Ascending aorta (tissue), 2 donors: ENCODE results near the gene CAMTA1. TPM values are rescaled to one million over a fixed set of nuclear protein-coding genes. Genes with fewer than 3 reads are reported as not detected.

ENCODE experiments used
- DNase-seq, 2 donors: peaks; one replicate each; pipeline ENCODE4 v3.0.0-alpha.2; 2019; ENCODE audit warnings: low spot score in 2 of 2
- H3K27ac ChIP-seq, 2 donors: fragments of 200-600 bp; sonication (generic); one replicate each; pipeline ENCODE4 v1.5.1; 2016 to 2017; ENCODE audit warnings: mild to moderate bottlenecking in 1 of 2
- H3K27me3 ChIP-seq: fragments of 200-600 bp; sonication (generic); one replicate; pipeline ENCODE4 v1.5.1; 2017
- H3K36me3 ChIP-seq, 2 donors: fragments of 200-600 bp; sonication (generic); one replicate each; pipeline ENCODE4 v1.5.1; 2016
- H3K4me1 ChIP-seq, 2 donors: fragments of 200-600 bp; sonication (generic); one replicate each; pipeline ENCODE4 v1.5.1; 2016 to 2017; ENCODE audit warnings: mild to moderate bottlenecking in 1 of 2
- H3K4me3 ChIP-seq, 2 donors: fragments of 200-600 bp; sonication (generic); one replicate each; pipeline ENCODE4 v1.5.1; 2016 to 2017; ENCODE audit warnings: mild to moderate bottlenecking in 1 of 2
- H3K9me3 ChIP-seq, 2 donors: fragments of 200-600 bp; sonication (generic); one replicate each; pipeline ENCODE4 v1.5.1; 2016
- intact Hi-C: fragments of 100-400 bp; cut with DNase I; formaldehyde crosslinking; loops from one replicate; pipeline ENCODE4 v1.15.1; 2023
- total RNA-seq: library from RNA; depleted of rRNA; stranded (reverse); fragments of >200 nt; gene quantifications from one replicate; pipeline ENCODE4 v1.1.0, GENCODE V29; 2016
- TF ChIP-seq, protein P1 (sequence below), 3 experiments: fragments of 200-600 bp in 2 of 3; fragments of 450-650 bp in 1 of 3; sonication (generic) in 2 of 3; IDR thresholded peaks; one replicate each; pipeline ENCODE4 v1.5.1; 2016 to 2019; ENCODE audit warnings: antibody characterized with exemption in 3 of 3, mild to moderate bottlenecking in 1 of 3, moderate library complexity in 1 of 3

CAMTA1 gene
- total RNA-seq, 1 donor from 2014 or later = 53.3 TPM

DNA sequence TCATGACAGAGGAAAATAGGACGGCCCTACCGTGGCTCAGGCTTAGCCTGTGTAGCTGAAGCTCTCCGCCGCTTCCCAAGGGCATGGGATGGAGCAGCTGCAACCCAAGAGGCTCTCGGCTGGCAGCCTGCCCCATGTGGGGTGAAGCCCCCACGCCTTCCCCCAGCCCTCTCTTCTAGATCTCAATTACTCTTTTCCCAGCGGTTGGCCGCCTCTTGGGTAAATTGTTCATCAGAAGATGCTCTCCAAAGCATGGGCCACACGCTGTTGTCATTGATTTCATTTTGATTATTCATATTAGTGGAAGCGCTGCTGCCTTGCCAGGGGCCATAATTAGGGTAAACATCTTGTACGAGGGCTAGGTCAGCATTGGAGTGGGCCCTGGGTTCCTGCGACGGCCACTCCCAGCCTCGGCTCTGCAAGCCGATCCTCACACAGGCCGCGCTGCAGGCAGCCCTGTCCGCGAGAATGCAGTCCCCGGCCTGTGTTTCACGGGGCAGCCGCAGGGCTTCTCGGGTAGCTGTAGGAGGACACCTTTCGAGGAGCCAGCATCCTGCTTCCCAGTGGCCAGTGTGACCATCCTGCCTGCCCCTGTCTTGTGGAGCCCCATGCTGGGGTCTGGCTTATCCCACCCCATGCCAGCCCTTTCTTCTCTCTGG is 871.4 kb downstream of the CAMTA1 start:
- no peak for DNase-seq
- Histone ChIP-seq H3K36me3 (no peaks in the 10 kb centered on the region), H3K4me1 (no peaks in the 10 kb centered on the region), H3K27ac (no peak overlapping the region), H3K4me3 (no peak overlapping the region), H3K9me3 (no peaks in the 10 kb centered on the region), H3K27me3 (no peaks in the 10 kb centered on the region)
- TF ChIP-seq, protein P1, sequence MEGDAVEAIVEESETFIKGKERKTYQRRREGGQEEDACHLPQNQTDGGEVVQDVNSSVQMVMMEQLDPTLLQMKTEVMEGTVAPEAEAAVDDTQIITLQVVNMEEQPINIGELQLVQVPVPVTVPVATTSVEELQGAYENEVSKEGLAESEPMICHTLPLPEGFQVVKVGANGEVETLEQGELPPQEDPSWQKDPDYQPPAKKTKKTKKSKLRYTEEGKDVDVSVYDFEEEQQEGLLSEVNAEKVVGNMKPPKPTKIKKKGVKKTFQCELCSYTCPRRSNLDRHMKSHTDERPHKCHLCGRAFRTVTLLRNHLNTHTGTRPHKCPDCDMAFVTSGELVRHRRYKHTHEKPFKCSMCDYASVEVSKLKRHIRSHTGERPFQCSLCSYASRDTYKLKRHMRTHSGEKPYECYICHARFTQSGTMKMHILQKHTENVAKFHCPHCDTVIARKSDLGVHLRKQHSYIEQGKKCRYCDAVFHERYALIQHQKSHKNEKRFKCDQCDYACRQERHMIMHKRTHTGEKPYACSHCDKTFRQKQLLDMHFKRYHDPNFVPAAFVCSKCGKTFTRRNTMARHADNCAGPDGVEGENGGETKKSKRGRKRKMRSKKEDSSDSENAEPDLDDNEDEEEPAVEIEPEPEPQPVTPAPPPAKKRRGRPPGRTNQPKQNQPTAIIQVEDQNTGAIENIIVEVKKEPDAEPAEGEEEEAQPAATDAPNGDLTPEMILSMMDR (IDR thresholded peaks at IDR 0.05) = no peak
- intact Hi-C loops = no loop called here

DNA sequence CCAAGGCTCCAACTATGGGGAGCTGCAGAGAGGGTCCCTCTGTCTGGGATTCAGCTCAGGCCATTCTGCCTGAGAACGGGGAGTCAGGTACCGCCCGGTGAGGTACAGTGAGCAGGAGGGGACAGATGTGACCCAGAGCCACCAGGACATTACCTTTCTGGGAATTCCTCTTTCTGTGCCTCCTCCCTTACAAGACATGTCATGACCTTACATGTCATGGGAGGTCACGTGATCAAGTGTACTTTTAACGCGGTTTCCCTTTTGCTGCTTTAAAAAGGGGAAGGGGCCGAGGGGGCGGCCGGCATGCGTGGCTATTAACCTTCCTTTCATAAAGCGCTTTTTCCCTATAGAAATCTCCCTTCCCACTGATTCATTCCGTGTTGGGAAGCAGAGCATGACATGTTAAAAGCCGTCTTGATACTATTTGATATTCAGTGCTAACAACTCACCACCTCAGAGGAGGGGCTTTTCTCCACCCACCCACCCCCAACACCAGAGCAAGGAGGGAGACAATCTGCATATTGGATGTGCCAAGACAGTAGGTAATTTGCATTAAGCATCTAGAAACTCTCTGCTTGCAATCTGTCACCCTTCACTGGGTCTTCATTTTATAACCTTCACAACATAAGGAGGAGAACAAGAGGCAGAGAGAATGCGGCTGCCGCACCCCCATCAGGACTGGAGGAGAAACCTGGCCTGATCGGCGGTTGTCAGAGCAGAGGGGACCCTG is 872.2 kb downstream of the CAMTA1 start:
- Histone ChIP-seq H3K4me3 (no peak overlapping the region), H3K27me3 (no peaks in the 10 kb centered on the region), H3K4me1 (no peaks in the 10 kb centered on the region), H3K27ac (no peak overlapping the region), H3K9me3 (no peaks in the 10 kb centered on the region), H3K36me3 (no peaks in the 10 kb centered on the region)
- TF ChIP-seq, protein P1 (IDR thresholded peaks at IDR 0.05) = no peak
- no peak for DNase-seq
- intact Hi-C loops = no loop called here

DNA sequence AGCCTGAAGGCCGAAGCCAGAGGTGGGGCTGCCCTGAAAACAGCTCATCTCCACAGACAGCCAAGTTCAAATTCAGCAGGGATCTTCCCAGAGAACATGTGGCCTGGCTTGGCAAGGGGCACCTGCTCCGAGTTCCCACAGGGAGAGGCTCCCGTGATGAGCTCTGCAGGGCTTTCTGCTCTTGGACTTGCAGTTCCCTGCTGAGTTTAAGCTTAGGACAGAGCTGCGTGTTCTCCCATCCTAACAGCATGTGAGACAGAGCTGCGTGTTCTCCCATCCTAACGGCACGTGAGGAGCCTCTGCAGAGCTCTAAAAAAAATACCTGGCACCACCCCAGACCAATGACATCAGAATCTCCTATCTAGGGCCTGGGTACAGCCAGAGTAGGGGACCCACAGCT is 872.8 kb downstream of the CAMTA1 start:
- no peaks in the 10 kb centered on the region for H3K4me1 ChIP-seq
- DNase-seq = no peak
- no peaks in the 10 kb centered on the region for H3K9me3 ChIP-seq
- no peak overlapping the region for H3K4me3 ChIP-seq
- TF ChIP-seq, protein P1 (IDR thresholded peaks at IDR 0.05) = no peak
- intact Hi-C loops = no loop called here
- no peaks in the 10 kb centered on the region for H3K27me3 ChIP-seq
- H3K36me3 ChIP-seq = no peaks in the 10 kb centered on the region
- no peak overlapping the region for H3K27ac ChIP-seq

DNA sequence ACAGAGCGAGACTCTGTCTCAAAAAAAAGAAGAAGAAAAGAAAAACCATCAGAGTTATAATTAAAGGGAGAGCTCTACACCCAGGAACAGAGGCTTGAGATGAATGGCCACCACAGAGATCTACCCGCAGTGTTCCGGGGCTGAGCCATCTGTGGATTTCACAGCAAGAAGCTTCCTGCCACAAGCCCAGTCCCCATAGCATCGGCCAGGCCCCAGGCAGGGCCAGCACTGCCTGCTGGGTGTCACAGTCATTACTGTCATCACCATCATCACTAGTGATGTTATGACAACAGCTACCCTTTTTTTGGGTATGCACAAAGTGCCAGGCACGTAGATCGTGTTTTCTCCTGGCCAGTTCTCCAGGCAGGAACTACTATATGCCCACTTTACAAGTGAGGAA is 874.3 kb downstream of the CAMTA1 start:
- Histone ChIP-seq H3K4me3 (no peak overlapping the region), H3K27me3 (no peaks in the 10 kb centered on the region), H3K27ac (no peak overlapping the region), H3K36me3 (no peaks in the 10 kb centered on the region), H3K9me3 (no peaks in the 10 kb centered on the region), H3K4me1 (no peaks in the 10 kb centered on the region)
- no peak for DNase-seq
- intact Hi-C loops = no loop called here
- TF ChIP-seq, protein P1 (IDR thresholded peaks at IDR 0.05) = no peak

DNA sequence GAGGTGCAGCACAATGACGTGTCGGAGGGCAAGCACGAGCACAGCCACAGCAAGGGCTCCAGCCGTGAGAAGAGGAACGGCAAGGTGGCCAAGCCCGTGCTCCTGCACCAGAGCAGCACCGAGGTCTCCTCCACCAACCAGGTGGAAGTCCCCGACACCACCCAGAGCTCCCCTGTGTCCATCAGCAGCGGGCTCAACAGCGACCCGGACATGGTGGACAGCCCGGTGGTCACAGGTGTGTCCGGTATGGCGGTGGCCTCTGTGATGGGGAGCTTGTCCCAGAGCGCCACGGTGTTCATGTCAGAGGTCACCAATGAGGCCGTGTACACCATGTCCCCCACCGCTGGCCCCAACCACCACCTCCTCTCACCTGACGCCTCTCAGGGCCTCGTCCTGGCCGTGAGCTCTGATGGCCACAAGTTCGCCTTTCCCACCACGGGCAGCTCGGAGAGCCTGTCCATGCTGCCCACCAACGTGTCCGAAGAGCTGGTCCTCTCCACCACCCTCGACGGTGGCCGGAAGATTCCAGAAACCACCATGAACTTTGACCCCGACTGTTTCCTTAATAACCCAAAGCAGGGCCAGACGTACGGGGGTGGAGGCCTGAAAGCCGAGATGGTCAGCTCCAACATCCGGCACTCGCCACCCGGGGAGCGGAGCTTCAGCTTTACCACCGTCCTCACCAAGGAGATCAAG is 878.3 kb downstream of the CAMTA1 start:
- H3K36me3 ChIP-seq = no peaks in the 10 kb centered on the region
- H3K4me1 ChIP-seq = no peaks in the 10 kb centered on the region
- no peak overlapping the region for H3K4me3 ChIP-seq
- TF ChIP-seq, protein P1 (IDR thresholded peaks at IDR 0.05) = no peak
- no peak overlapping the region for H3K27ac ChIP-seq
- intact Hi-C loops = no loop called here
- no peaks in the 10 kb centered on the region for H3K9me3 ChIP-seq
- DNase-seq = no peak
- H3K27me3 ChIP-seq = no peaks in the 10 kb centered on the region
